ACC112 (cell line): ENCODE data around the gene SETD5.

ENCODE experiments used
- H2AFZ ChIP-seq: fragments of 200-600 bp; sonication (generic); one replicate; pipeline ENCODE4 v1.6.0; 2017; ENCODE audit warnings: antibody characterized with exemption, low read length; ENCODE audit not compliant: unreplicated experiment
- H3K27ac ChIP-seq: fragments of 200-600 bp; sonication (generic); 2 replicates; pipeline ENCODE4 v1.5.1; 2014; ENCODE audit warnings: low read depth, mild to moderate bottlenecking, antibody characterized with exemption, low read length, moderate library complexity
- H3K27me3 ChIP-seq: fragments of 200-600 bp; sonication (generic); 2 replicates; pipeline ENCODE4 v1.6.1; 2014; ENCODE audit warnings: mild to moderate bottlenecking, antibody characterized with exemption, low read length, moderate library complexity, mixed read lengths; ENCODE audit not compliant: insufficient read depth
- H3K36me3 ChIP-seq: fragments of 200-600 bp; sonication (generic); 2 replicates; pipeline ENCODE4 v1.6.1; 2016; ENCODE audit warnings: mild to moderate bottlenecking, antibody characterized with exemption, low read length, moderate library complexity, mixed read lengths; ENCODE audit not compliant: insufficient read depth
- H3K4me1 ChIP-seq: fragments of 200-600 bp; sonication (generic); one replicate; pipeline ENCODE4 v1.6.1; 2016; ENCODE audit warnings: low read length, mixed read lengths; ENCODE audit not compliant: insufficient read depth, unreplicated experiment, control insufficient read depth
- H3K4me3 ChIP-seq: fragments of 200-600 bp; sonication (generic); 2 replicates; pipeline ENCODE4 v1.5.1; 2014; ENCODE audit warnings: mild to moderate bottlenecking, low read depth, low read length
- H3K79me2 ChIP-seq: fragments of 200-600 bp; sonication (generic); one replicate; pipeline ENCODE4 v1.6.0; 2016; ENCODE audit warnings: low read length; ENCODE audit not compliant: control insufficient read depth, unreplicated experiment, insufficient read depth

SETD5 gene

GRCh38 chr3:9500108-9501050, 103.0 kb downstream of the SETD5 start:
- Histone ChIP-seq H3K4me3 (peak overlapping the region; percentile 44), H3K27me3 (peaks cover 12% of the 10 kb centered on the region), H3K4me1 (peaks cover 4% of the 10 kb centered on the region), H2AFZ (no peak overlapping the region), H3K36me3 (no peaks in the 10 kb centered on the region), H3K79me2 (no peaks in the 10 kb centered on the region), H3K27ac (no peak overlapping the region)

GRCh38 chr3:9501226-9501625, 103.8 kb downstream of the SETD5 start:
- Histone ChIP-seq H3K4me1 (peaks cover 4% of the 10 kb centered on the region), H3K36me3 (no peaks in the 10 kb centered on the region), H3K27ac (no peak overlapping the region), H3K4me3 (no peak overlapping the region), H3K27me3 (peaks cover 12% of the 10 kb centered on the region), H2AFZ (no peak overlapping the region), H3K79me2 (no peaks in the 10 kb centered on the region)

- H3K36me3 ChIP-seq = no peaks in the 10 kb centered on the region
- no peak overlapping the region for H3K4me3 ChIP-seq
- H3K27me3 ChIP-seq = peaks cover 26% of the 10 kb centered on the region
- no peak overlapping the region for H2AFZ ChIP-seq
- H3K79me2 ChIP-seq = no peaks in the 10 kb centered on the region
- no peak overlapping the region for H3K27ac ChIP-seq
- peaks cover 3% of the 10 kb centered on the region for H3K4me1 ChIP-seq
Measured at GRCh38 chr3:9503283-9503682, 105.9 kb downstream of the SETD5 start.

- Histone ChIP-seq H3K36me3 (no peaks in the 10 kb centered on the region), H3K27ac (no peak overlapping the region), H3K79me2 (no peaks in the 10 kb centered on the region), H3K4me3 (no peak overlapping the region), H3K4me1 (no peaks in the 10 kb centered on the region), H2AFZ (no peak overlapping the region), H3K27me3 (peaks cover 35% of the 10 kb centered on the region)
Measured at GRCh38 chr3:9507586-9508578, 110.5 kb downstream of the SETD5 start.

GRCh38 chr3:9508781-9509180, 111.4 kb downstream of the SETD5 start:
- Histone ChIP-seq H3K27ac (no peak overlapping the region), H2AFZ (no peak overlapping the region), H3K36me3 (no peaks in the 10 kb centered on the region), H3K79me2 (no peaks in the 10 kb centered on the region), H3K4me3 (no peak overlapping the region), H3K27me3 (peaks cover 35% of the 10 kb centered on the region), H3K4me1 (no peaks in the 10 kb centered on the region)

GRCh38 chr3:9512456-9513045, 115.1 kb downstream of the SETD5 start:
- Histone ChIP-seq H3K36me3 (no peaks in the 10 kb centered on the region), H2AFZ (no peak overlapping the region), H3K27ac (no peak overlapping the region), H3K4me1 (no peaks in the 10 kb centered on the region), H3K27me3 (peaks cover 42% of the 10 kb centered on the region), H3K4me3 (no peak overlapping the region), H3K79me2 (no peaks in the 10 kb centered on the region)

- Histone ChIP-seq H3K4me1 (no peaks in the 10 kb centered on the region), H3K27me3 (peaks cover 32% of the 10 kb centered on the region), H3K27ac (no peak overlapping the region), H3K36me3 (no peaks in the 10 kb centered on the region), H3K79me2 (no peaks in the 10 kb centered on the region), H3K4me3 (no peak overlapping the region), H2AFZ (no peak overlapping the region)
Measured at GRCh38 chr3:9514306-9514705, 116.9 kb downstream of the SETD5 start.

- Histone ChIP-seq H3K79me2 (no peaks in the 10 kb centered on the region), H3K27ac (no peak overlapping the region), H3K4me1 (no peaks in the 10 kb centered on the region), H3K36me3 (no peaks in the 10 kb centered on the region), H3K27me3 (peaks cover 32% of the 10 kb centered on the region), H2AFZ (no peak overlapping the region), H3K4me3 (no peak overlapping the region)
Measured at GRCh38 chr3:9514956-9515355, 117.5 kb downstream of the SETD5 start.

GRCh38 chr3:9525078-9525477, 127.7 kb downstream of the SETD5 start:
- Histone ChIP-seq H3K79me2 (no peaks in the 10 kb centered on the region), H3K4me1 (no peaks in the 10 kb centered on the region), H2AFZ (no peak overlapping the region), H3K4me3 (no peak overlapping the region), H3K27me3 (peaks cover 59% of the 10 kb centered on the region), H3K27ac (no peak overlapping the region), H3K36me3 (no peaks in the 10 kb centered on the region)
